GM18907 (cell line): ENCODE data around the gene TERB1.

Experiments used
- ATAC-seq: cut with Tn5 transposase; IDR thresholded peaks from one replicate; pipeline ENCODE4 v1.9.1; 2021; ENCODE audit warnings: mild to moderate bottlenecking, moderate library complexity; ENCODE audit not compliant: unreplicated experiment

TERB1 gene

DNA sequence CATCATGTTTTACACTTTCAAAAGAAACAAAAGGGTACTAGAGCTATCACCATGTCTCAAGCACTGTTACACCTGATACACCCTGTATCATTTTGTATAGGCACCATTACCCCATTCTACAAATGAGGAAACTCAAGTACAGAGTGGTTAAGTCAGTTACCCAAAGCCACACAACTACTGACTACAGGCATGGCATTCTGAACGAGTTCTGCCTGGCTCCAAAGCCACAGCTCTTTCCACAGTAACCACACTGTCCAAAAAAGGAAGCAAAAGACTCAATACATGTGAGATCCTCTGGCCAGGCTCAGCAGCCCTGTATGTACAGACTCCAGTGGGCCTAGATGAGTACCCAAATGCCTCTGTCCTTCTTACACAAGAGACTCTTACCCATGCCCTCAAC is 54.7 kb downstream of the TERB1 start:
- peak; percentile 55 for ATAC-seq

DNA sequence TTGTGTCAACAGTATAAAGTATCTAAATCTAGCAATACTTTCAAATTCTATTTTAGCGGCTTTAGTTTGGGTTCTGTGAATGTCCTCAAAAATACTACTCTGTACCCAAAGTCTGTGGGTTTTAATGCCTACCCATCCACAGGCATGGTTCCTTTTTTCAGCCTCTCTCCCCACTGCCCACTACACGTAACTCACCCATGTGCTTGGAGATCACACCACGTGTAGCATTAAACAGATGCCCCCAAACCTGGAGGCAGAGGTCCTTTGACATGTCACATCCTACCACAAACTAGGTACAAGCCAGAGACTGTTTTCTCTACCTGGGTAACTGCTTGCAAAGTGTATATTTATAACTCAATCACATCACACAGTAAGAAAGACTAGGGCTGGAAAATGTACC is 55.3 kb downstream of the TERB1 start:
- no peak for ATAC-seq

GRCh38 chr16:66741950-66742808 is 59.2 kb downstream of the TERB1 start:
- ATAC-seq, result no peak

GRCh38 chr16:66741169-66741900 is 60.0 kb downstream of the TERB1 start:
- ATAC-seq, result no peak

- ATAC-seq, result no peak
Measured at GRCh38 chr16:66740533-66740932, 60.9 kb downstream of the TERB1 start.

GRCh38 chr16:66740010-66740409 is 61.4 kb downstream of the TERB1 start:
- ATAC-seq, result no peak

- ATAC-seq, result no peak
Measured at GRCh38 chr16:66735891-66736290, 65.5 kb downstream of the TERB1 start.

DNA sequence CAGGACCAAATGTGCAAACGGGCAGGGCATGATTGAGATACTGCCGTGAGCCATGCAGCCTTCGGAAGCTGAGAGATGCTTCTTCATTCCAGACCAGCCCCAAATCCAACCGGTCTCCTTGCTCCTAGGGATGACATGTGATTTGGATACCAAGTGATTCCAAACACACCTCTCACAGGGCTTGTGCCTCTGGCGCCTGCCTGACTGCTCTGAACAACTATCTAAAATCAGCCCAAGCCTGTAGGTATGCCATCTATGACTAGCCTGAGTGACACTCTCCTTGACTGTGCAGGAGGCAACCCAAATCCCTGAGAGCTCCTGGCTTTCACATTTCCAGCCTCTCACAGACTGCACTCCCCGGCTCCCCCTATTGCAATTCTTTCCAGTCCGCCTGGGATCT is 70.3 kb downstream of the TERB1 start:
- no peak for ATAC-seq

- no peak for ATAC-seq
Measured at GRCh38 chr16:66728804-66729203, 72.6 kb downstream of the TERB1 start.

- ATAC-seq, result no peak
Measured at GRCh38 chr16:66728117-66728787, 73.1 kb downstream of the TERB1 start.

GRCh38 chr16:66720766-66721165 is 80.6 kb downstream of the TERB1 start:
- ATAC-seq, result no peak

GRCh38 chr16:66719246-66719645 is 82.1 kb downstream of the TERB1 start:
- no peak for ATAC-seq

- no peak for ATAC-seq
Measured at GRCh38 chr16:66717776-66718175, 83.6 kb downstream of the TERB1 start.

DNA sequence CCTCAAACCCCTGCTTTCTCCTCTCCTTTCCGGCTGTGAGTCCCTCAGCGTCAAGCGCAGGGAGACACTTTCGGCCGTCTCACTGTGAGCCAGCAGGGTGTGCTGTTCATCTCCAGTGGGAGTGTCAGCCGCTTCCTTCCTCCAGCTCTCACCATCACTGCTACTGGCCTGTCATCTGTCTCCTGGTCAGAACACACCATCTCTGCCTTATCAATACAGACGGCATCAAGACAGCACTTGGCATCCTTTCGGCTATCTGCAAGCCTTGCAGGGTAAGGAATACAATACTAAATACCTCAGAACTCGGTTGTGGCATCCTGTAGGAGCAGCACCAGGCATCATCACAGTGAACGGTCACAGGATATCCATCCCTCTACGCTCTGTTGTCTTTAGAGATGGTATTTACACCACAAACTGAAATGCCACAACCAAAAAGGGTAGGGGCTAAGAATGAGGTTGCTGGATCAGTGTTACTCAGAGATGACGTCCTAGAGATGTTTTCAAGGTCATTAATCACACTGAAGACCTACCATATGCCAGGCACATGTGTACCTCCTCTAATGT is 84.2 kb downstream of the TERB1 start:
- no peak for ATAC-seq

DNA sequence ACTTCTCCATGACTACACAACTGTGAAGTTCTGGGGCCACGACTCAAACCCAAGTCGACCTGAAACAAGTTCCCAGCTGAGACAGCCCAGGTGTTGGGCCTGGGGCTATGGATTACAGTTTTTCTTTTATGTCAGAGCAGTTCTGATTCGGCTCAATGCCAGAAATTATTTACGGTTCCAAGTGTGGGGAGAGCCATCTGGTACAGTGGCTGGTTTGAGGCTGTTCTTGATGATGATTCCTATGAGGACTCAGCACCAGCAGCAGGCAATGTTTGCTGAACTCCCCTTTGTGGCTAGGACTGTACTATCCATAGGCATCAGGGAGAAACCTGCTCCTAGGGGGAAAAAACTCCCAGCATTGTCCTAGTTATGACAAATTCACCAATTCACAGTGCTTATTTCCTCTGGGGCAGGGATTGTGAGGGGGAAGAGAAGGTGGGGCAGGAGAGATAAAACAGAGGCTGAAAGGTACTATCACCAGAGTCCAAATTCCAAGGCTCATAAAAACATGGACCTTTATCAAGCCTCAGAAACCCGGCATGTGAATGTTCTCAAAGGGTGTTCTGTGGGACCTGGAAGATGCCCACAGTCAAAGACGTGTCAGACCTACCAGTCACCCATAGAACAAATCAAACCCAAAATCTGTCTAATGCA is 86.6 kb downstream of the TERB1 start:
- no peak for ATAC-seq

GRCh38 chr16:66714062-66714461 is 87.3 kb downstream of the TERB1 start:
- ATAC-seq, result no peak

DNA sequence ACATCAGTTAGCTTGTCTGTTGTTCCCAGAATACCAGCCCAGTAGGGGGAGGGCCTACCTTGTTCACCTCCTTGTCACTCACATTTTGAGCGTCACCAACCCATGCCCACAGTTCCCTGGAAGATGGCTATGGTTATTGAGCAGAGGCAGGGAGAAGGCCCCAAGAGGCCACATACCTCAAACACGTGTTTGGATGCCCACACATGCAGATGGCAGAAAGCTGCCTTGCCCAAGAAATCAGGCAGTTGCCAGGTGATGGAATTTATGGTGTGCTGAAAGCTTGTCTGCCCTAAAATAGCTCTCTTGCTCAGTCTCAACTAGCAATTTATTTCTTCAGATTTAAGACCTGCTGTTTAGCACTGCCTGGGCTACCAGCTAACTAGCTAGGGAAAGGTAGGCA is 88.3 kb downstream of the TERB1 start:
- ATAC-seq, result no peak

DNA sequence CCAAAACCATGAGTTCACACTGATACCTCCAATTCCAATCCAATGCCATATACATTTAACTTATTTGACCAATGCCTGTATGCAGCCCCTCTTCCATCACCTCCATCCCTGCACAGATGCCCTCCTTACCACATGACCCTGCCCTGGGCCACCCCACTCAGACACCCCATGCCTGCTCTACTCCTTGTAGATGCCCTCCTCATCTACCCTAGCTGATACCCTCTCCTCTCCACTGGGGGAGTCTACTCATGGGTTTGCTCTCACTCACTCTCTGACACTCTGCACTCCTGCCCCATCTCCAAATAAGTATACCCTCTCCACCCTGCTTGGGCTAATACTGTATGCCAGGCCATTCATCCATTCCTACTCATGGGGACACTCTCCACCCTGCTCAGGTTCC is 88.9 kb downstream of the TERB1 start:
- no peak for ATAC-seq

DNA sequence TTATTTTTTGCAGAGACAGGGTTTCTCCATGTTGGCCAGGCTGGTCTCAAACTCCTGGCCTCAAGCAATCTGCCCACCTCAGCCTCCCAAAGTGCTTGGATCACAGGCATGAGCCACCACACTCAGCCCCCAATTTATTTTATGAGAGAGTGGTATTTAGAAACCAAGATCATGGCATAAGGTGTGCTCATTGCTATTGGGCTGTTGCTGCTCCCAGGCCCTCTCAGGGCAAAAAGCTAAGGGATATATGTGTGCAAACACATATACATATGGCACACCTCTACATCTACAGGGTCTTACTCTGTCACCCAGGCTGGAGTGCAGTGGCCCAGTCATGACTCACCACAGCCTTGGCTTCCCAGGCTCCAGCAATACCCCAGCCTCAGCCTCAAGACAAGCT is 89.8 kb downstream of the TERB1 start:
- no peak for ATAC-seq

DNA sequence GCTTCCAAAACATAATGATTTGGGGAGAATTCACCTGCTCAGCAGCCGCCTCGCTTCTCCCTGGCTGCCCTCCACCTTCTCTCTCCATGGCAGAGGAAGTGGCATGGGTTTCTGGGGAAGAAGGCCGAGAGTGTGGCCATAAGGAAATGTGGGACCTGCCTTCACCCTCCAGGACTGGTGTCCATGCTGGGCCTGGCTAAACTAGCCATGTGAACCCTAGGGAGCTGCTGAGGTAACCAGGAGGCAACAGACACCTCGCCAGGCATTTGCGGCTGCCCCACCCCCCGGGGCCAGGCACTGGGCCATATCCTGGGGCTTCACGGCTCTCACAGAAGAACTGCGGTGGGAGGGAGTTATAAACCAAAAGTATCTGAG is 94.9 kb downstream of the TERB1 start:
- no peak for ATAC-seq
